Upper lobe of left lung (tissue), 6 donors: ENCODE data around the gene CCP110. TPM values are rescaled to one million over a fixed set of nuclear protein-coding genes. Genes with fewer than 3 reads are reported as not detected.

Experiments used
- ATAC-seq, 2 donors: fragments of 200-7000 bp; cut with Tn5 transposase; one replicate each; pipeline ENCODE4 v1.9.1; 2022; ENCODE audit warnings: mild to moderate bottlenecking in 2 of 2, moderate library complexity in 2 of 2; ENCODE audit not compliant: low FRiP score in 2 of 2
- DNase-seq, 2 donors: peaks; one replicate each; pipeline ENCODE4 v3.0.0-alpha.2; 2019 to 2020
- H3K27ac ChIP-seq, 4 donors: fragments of 200-600 bp; sonication (generic); one replicate each; pipeline ENCODE4 v1.5.1; 2016 to 2019
- H3K27me3 ChIP-seq, 4 donors: fragments of 200-600 bp; sonication (generic); one replicate each; pipeline ENCODE4 v1.5.1; 2017 to 2019
- H3K36me3 ChIP-seq, 4 donors: fragments of 200-600 bp; sonication (generic); one replicate each; pipeline ENCODE4 v1.5.1; 2016 to 2019
- H3K4me1 ChIP-seq, 4 donors: fragments of 200-600 bp; sonication (generic); one replicate each; pipeline ENCODE4 v1.5.1; 2018 to 2019
- H3K4me3 ChIP-seq, 4 donors: fragments of 200-600 bp; sonication (generic); one replicate each; pipeline ENCODE4 v1.5.1; 2017 to 2019; ENCODE audit warnings: mild to moderate bottlenecking in 2 of 4, moderate library complexity in 1 of 4
- H3K9me3 ChIP-seq, 4 donors: fragments of 200-600 bp; sonication (generic); one replicate each; pipeline ENCODE4 v1.5.1; 2018 to 2019
- CTCF ChIP-seq, 6 experiments: fragments of 450-650 bp in 4 of 6; fragments of 200-600 bp in 2 of 6; sonication (generic) in 2 of 6; IDR thresholded peaks; one replicate each; pipeline ENCODE4 v1.5.1; 2016 to 2019; ENCODE audit warnings: antibody characterized with exemption in 6 of 6
- EP300 ChIP-seq, 4 donors: sonication (generic); formaldehyde crosslinking; IDR thresholded peaks; one replicate each; pipeline ENCODE4 v1.5.1; 2017; ENCODE audit warnings: antibody characterized with exemption in 4 of 4, control low read depth in 2 of 4
- POLR2A ChIP-seq, 4 donors: fragments of 450-650 bp; IDR thresholded peaks; one replicate each; pipeline ENCODE4 v1.5.1; 2016 to 2017; ENCODE audit warnings: antibody characterized with exemption in 4 of 4, mild to moderate bottlenecking in 2 of 4
- POLR2AphosphoS5 ChIP-seq, 2 donors: sonication (generic); formaldehyde crosslinking; IDR thresholded peaks; one replicate each; pipeline ENCODE4 v1.5.1; 2017; ENCODE audit warnings: antibody characterized with exemption in 2 of 2
- WGBS, 2 donors: methylation state at CpG; one replicate each; pipeline ENCODE4 v1.1.5; 2017 to 2018; 5-methylcytosine and 5-hydroxymethylcytosine counted together
- total RNA-seq, 6 donors: library from RNA; depleted of rRNA in 4 of 6; stranded (reverse); fragments of >200 nt in 4 of 6; gene quantifications; one replicate each; pipeline versions ENCODE4 v1.1.0 to v1.2.1, GENCODE V29; 2016 to 2021
- donor health status: DM: no; HTN: no; CAD: no; lungs with moderate emphysema.
- donor health status: DM: no; HTN: yes; CAD: no; lungs with severe emphysema.

The CCP110 gene
- total RNA-seq, 6 donors from 2014 or later = 9.1 to 55.3 (median 16.1) TPM

- H3K27ac ChIP-seq = no peak overlapping the region
- no peak overlapping the region for H3K4me3 ChIP-seq
- ATAC-seq = no peak
- no peaks in the 10 kb centered on the region for H3K27me3 ChIP-seq
- H3K36me3 ChIP-seq = peaks cover 14 to 83% (median 49%) of the 10 kb centered on the region in 4 donors
- no peak for TF ChIP-seq CTCF (IDR thresholded peaks at IDR 0.05)
- TF ChIP-seq POLR2AphosphoS5 (IDR thresholded peaks at IDR 0.05) = no peak
- no peak for TF ChIP-seq POLR2A (IDR thresholded peaks at IDR 0.05)
- no peak for TF ChIP-seq EP300 (IDR thresholded peaks at IDR 0.05)
- WGBS, 2 donors = 74 to 84% methylated on average over 5 of the region's 5 CpGs
- H3K4me1 ChIP-seq = no peaks in the 10 kb centered on the region
- no peak for DNase-seq
- H3K9me3 ChIP-seq = no peaks in the 10 kb centered on the region
These were observed 24.7 kb upstream of the CCP110 start for GRCh38 chr16:19499006-19499405.

DNA sequence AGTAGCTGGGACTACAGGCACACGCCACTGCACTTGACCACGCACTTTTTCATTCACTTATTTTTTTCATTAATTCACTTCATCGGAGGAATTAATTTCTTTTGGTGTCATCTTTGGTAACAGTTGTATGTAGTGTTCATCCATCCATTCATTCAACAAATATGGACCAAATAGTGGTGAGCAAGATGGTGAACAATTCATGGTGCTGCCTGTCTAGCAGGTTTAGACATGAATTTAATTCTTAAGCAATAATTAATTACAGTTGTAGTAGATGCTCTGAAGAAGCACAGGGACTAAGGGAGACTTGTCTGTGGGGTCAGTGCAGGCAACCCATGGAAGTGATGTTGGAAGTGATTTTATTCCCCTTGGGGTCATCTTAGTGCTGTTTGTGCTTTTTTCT, 24.3 kb upstream of the CCP110 start:
- no peaks in the 10 kb centered on the region for H3K4me1 ChIP-seq
- peaks cover 18 to 84% (median 53%) of the 10 kb centered on the region in 4 donors for H3K36me3 ChIP-seq
- no peak for TF ChIP-seq POLR2A (IDR thresholded peaks at IDR 0.05)
- TF ChIP-seq EP300 (IDR thresholded peaks at IDR 0.05) = no peak
- WGBS, 2 donors = 90 to 91% methylated on average over 3 of the region's 3 CpGs
- no peak for DNase-seq
- H3K4me3 ChIP-seq = no peak overlapping the region
- no peaks in the 10 kb centered on the region for H3K27me3 ChIP-seq
- no peaks in the 10 kb centered on the region for H3K9me3 ChIP-seq
- no peak for ATAC-seq
- no peak overlapping the region for H3K27ac ChIP-seq

DNA sequence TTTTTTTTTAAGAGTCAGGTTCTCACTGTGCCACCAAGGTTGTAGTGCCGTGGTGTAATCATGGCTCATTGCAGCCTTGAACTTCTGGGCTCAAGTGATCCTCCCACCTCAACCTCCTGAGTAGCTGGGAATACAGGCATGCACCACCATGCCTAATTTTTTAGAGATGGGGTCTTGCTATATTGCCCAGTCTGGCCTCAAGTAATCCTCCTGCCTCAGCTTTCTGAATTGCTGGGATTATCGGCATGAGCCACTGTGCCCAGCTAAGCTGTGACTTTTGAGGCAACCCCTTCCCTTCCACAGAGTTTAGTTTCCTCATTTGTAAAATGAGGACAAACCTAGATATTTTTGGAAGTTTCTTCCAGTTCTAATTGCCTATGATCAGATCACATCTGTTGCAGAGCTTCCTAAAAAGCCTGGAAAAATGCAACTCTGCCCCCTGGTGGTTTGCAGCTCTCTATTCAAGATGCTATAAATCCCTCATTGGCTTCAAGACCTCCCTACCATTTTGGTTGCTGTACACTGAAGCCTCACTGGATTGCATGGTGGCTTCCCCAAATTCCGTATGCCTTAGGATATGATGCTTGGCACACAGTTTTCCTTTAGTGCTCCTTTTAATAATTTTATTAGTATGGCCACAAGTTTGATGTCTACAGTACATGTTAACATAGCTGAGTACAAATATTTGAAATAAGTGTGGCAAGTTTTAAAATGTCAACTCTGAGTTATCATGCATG, 21.2 kb upstream of the CCP110 start:
- TF ChIP-seq CTCF (IDR thresholded peaks at IDR 0.05) (peak; percentile 47 to 74 (median 70)), EP300 (IDR thresholded peaks at IDR 0.05) (no peak)
- H3K4me1 ChIP-seq = no peaks in the 10 kb centered on the region
- peak in 1 of 2 donors; percentile 61 for DNase-seq
- no peaks in the 10 kb centered on the region for H3K9me3 ChIP-seq
- H3K27me3 ChIP-seq = no peaks in the 10 kb centered on the region
- H3K4me3 ChIP-seq = no peak overlapping the region
- 91 to 93% methylated on average over 3 of the region's 3 CpGs for WGBS, 2 donors
- H3K36me3 ChIP-seq = peaks cover 14 to 98% (median 69%) of the 10 kb centered on the region in 4 donors
- H3K27ac ChIP-seq = no peak overlapping the region
- peak; percentile 76 to 80 for ATAC-seq

- DNase-seq (no peak), ATAC-seq (no peak)
- H3K9me3 ChIP-seq = no peaks in the 10 kb centered on the region
- no peak overlapping the region for H3K27ac ChIP-seq
- no peaks in the 10 kb centered on the region for H3K27me3 ChIP-seq
- H3K4me1 ChIP-seq = peaks cover 0 to 5% (median 0%) of the 10 kb centered on the region in 4 donors
- no peak overlapping the region for H3K4me3 ChIP-seq
- peaks cover 17 to 98% (median 66%) of the 10 kb centered on the region in 4 donors for H3K36me3 ChIP-seq
- TF ChIP-seq CTCF (IDR thresholded peaks at IDR 0.05) (no peak), POLR2AphosphoS5 (IDR thresholded peaks at IDR 0.05) (no peak), EP300 (IDR thresholded peaks at IDR 0.05) (no peak), POLR2A (IDR thresholded peaks at IDR 0.05) (no peak)
- WGBS, 2 donors = 94 to 95% methylated on average over 5 of the region's 5 CpGs
These were observed 20.2 kb upstream of the CCP110 start for GRCh38 chr16:19503461-19504075.

- no peak overlapping the region for H3K27ac ChIP-seq
- H3K9me3 ChIP-seq = no peaks in the 10 kb centered on the region
- H3K4me3 ChIP-seq = no peak overlapping the region
- H3K4me1 ChIP-seq = peaks cover 0 to 5% (median 0%) of the 10 kb centered on the region in 4 donors
- H3K27me3 ChIP-seq = no peaks in the 10 kb centered on the region
- WGBS, 2 donors = 61 to 68% methylated on average over 5 of the region's 5 CpGs
- H3K36me3 ChIP-seq = peaks cover 15 to 100% (median 60%) of the 10 kb centered on the region in 4 donors
- no peak for ATAC-seq
- DNase-seq = no peak
- TF ChIP-seq POLR2A (IDR thresholded peaks at IDR 0.05) = no peak
- TF ChIP-seq EP300 (IDR thresholded peaks at IDR 0.05) = no peak
- no peak for TF ChIP-seq POLR2AphosphoS5 (IDR thresholded peaks at IDR 0.05)
- no peak for TF ChIP-seq CTCF (IDR thresholded peaks at IDR 0.05)
These were observed 18.0 kb upstream of the CCP110 start for GRCh38 chr16:19505600-19506303.
